A549 (cell line): Measurements from ENCODE around the gene SLC39A11. TPM values are rescaled to one million over a fixed set of nuclear protein-coding genes. Genes with fewer than 3 reads are reported as not detected.

ENCODE experiments used
- ATAC-seq, 2 experiments: fragments of 200-7000 bp in 1 of 2; fragments of >200 bp in 1 of 2; cut with Nextera tagmentation in 1 of 2; cut with Tn5 transposase in 1 of 2; 3 replicates each; pipeline versions ENCODE4 v1.8.0 to v1.9.1; 2018 to 2020; ENCODE audit warnings: mild to moderate bottlenecking in 1 of 2, moderate library complexity in 1 of 2
- CTCF ChIA-PET: fragments of 300-600 bp; sonication (Branson Sonifier 250); formaldehyde crosslinking; extraction: SDS; loops from one replicate; lab custom pipeline; 2021; ENCODE audit warnings: antibody characterized with exemption, inconsistent platforms; lab: Yijun Ruan, JAX
- POLR2A ChIA-PET: fragments of 350-600 bp; formaldehyde crosslinking; extraction: SDS; loops from one replicate; lab custom pipeline; 2021; ENCODE audit warnings: antibody characterized with exemption, inconsistent platforms; lab: Yijun Ruan, JAX
- DNase-seq, 2 experiments: peaks; one replicate each; pipeline versions ENCODE4 v3.0.0 to v3.0.0-alpha.2; 2011 to 2016; ENCODE audit warnings: low read depth in 1 of 2, low spot score in 1 of 2
- FAIRE-seq: peaks from 2 replicates; lab custom pipeline; 2011; peaks lifted over from hg19 to GRCh38; lab: Jason Lieb, UNC
- H3K27ac ChIP-seq, 2 experiments: fragments of >200 bp; sonication (Bioruptor Twin); formaldehyde crosslinking; 3 replicates each; pipeline ENCODE4 v1.5.1; 2016 to 2017
- H3K4me1 ChIP-seq: fragments of >200 bp; sonication (Bioruptor Twin); formaldehyde crosslinking; 3 replicates; pipeline ENCODE4 v1.6.1; 2016
- H3K4me2 ChIP-seq: fragments of >200 bp; sonication (Bioruptor Twin); formaldehyde crosslinking; 3 replicates; pipeline ENCODE4 v1.6.1; 2016
- H3K4me3 ChIP-seq: fragments of >200 bp; sonication (Bioruptor Twin); formaldehyde crosslinking; 3 replicates; pipeline ENCODE4 v1.5.1; 2016
- H3K9me3 ChIP-seq: fragments of >200 bp; sonication (Bioruptor Twin); formaldehyde crosslinking; 3 replicates; pipeline ENCODE4 v1.6.1; 2016
- CBX8 ChIP-seq: fragments of 200-600 bp; sonication (generic); IDR thresholded peaks from 2 replicates; pipeline ENCODE4 v1.6.1; 2016
- CEBPB ChIP-seq, 2 experiments: fragments of >200 bp in 1 of 2; sonication (Bioruptor Twin) in 1 of 2; formaldehyde crosslinking in 1 of 2; IDR thresholded peaks; 2 replicates each; pipeline ENCODE4 v1.6.1; 2012 to 2016
- CHD2 ChIP-seq: fragments of 150-350 bp; IDR thresholded peaks from 2 replicates; pipeline ENCODE4 v1.6.1; 2014; ENCODE audit warnings: low read length; ENCODE audit not compliant: partially characterized antibody
- EHF ChIP-seq: fragments of 250-450 bp; sonication (Bioruptor Pico); IDR thresholded peaks from 2 replicates; pipeline ENCODE4 v1.5.0; 2020; ENCODE audit warnings: mild to moderate bottlenecking
- EP300 ChIP-seq, 2 experiments: fragments of >200 bp; sonication (Bioruptor Twin); formaldehyde crosslinking; IDR thresholded peaks; 2 replicates in 1 of 2; 3 replicates in 1 of 2; pipeline ENCODE4 v1.6.1; 2016 to 2017
- HOXA7 ChIP-seq: fragments of 250-450 bp; sonication (Bioruptor Pico); IDR thresholded peaks from 2 replicates; pipeline ENCODE4 v1.5.0; 2020; ENCODE audit warnings: mild to moderate bottlenecking, moderate library complexity
- KDM1A ChIP-seq: fragments of 200-600 bp; sonication (generic); IDR thresholded peaks from 2 replicates; pipeline ENCODE4 v1.6.1; 2016; ENCODE audit warnings: low read depth, mild to moderate bottlenecking
- KDM5A ChIP-seq: fragments of 200-600 bp; sonication (generic); IDR thresholded peaks from 2 replicates; pipeline ENCODE4 v1.6.1; 2016; ENCODE audit warnings: antibody characterized with exemption, mild to moderate bottlenecking
- MAZ ChIP-seq: fragments of 150-350 bp; IDR thresholded peaks from 2 replicates; pipeline ENCODE4 v1.6.1; 2014; ENCODE audit warnings: antibody characterized with exemption, low read depth, low read length, borderline replicate concordance
- MYC ChIP-seq: IDR thresholded peaks from 2 replicates; pipeline ENCODE4 v1.6.1; 2012; ENCODE audit warnings: mild to moderate bottlenecking, inconsistent platforms, low read length, improper control_type of control experiment, borderline replicate concordance
- NFE2L2 ChIP-seq: fragments of 150-350 bp; conservative IDR thresholded peaks from 2 replicates; pipeline ENCODE4 v1.6.1; 2014; ENCODE audit warnings: low read length
- RNF2 ChIP-seq: fragments of 200-600 bp; sonication (generic); IDR thresholded peaks from 2 replicates; pipeline ENCODE4 v1.6.1; 2016; ENCODE audit warnings: low read depth, mild to moderate bottlenecking, antibody characterized with exemption, moderate library complexity, borderline replicate concordance
- ZSCAN20 ChIP-seq: fragments of 250-450 bp; sonication (Bioruptor Pico); IDR thresholded peaks from 2 replicates; pipeline ENCODE4 v1.8.0; 2022; ENCODE audit warnings: mild to moderate bottlenecking, moderate library complexity
- WGBS: methylation state at CpG from one replicate; pipeline ENCODE4 v1.1.6; 2017; ENCODE audit errors: missing lambda C conversion rate; 5-methylcytosine and 5-hydroxymethylcytosine counted together
- polyA plus RNA-seq, 4 experiments: library from polyadenylated mRNA; depleted of rRNA in 3 of 4; stranded (reverse); fragments of >200 nt; fragmentation: RNase III in 1 of 4; extraction: RNeasy Plus Mini Kit Qiagen cat#74134 plus additional on column Dnase treatment in 1 of 4; gene quantifications; 2 replicates in 3 of 4; 3 replicates in 1 of 4; pipeline ENCODE4 v1.2.3, GENCODE V29; 2011 to 2017
- TF ChIP-seq, protein P1 (sequence below): fragments of >200 bp; sonication (Bioruptor Twin); formaldehyde crosslinking; IDR thresholded peaks from 2 replicates; pipeline ENCODE4 v1.6.1; 2016
- TF ChIP-seq, protein P2 (sequence below): fragments of 150-350 bp; IDR thresholded peaks from 2 replicates; pipeline ENCODE4 v1.6.1; 2014; ENCODE audit warnings: low read depth, mild to moderate bottlenecking, low read length
- TF ChIP-seq, protein P3 (sequence below): IDR thresholded peaks from 2 replicates; pipeline ENCODE4 v1.6.1; 2012; ENCODE audit warnings: low read depth, borderline replicate concordance

Gene SLC39A11
- polyA plus RNA-seq, 2 of the 4 experiments (the other 2 are of a cell fraction), result 18.4 to 25.2 TPM

DNA sequence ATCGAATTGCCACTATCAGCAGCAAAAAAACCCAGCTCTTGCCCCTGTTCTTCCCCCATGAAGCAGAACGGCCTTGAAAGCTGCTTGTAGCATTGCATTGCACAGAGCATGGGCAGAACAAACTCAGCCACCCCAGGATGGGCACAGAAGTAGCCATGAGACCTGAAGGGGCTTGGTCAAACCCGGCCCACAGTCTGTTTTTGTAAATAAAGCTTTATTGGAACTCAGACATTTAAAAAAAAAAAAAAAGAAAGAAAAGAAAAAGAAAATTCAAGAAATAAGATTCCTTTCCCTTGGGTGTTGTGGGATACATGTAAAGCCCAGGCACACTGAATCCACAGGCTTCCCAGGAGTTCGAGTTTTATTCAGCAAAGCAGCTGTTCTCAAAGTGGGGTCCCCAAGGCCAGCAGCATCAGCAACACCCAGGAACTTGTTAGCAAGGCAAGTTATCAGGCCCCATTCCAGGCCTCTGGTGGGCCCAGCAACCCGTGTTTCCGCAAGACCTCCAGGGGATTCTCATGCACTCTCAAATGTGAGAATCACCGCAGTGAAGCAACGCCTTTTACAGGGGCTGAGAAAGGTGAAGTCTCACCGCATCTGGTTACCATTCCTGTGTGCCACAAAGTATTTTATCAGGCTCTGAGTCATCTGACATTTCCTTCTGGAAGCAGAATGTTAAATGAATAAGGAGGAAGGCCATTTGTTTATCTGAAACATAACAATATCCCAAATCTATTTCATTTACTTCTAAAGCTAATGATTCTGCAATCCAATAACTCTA is 108.2 kb downstream of the SLC39A11 start:
- FAIRE-seq (no peak), DNase-seq (no peak), ATAC-seq (no peak)
- ChIA-PET POLR2A (no interaction called here), CTCF (interaction anchor here (0.6 to 3.5 kb wide), 13 partner anchors 10 to 427 kb away, joined by 3 to 43 read pairs (median 3); no protein-coding TSS in a partner anchor)
- Histone ChIP-seq H3K4me1 (peaks cover 36% of the 10 kb centered on the region), H3K4me2 (no peak overlapping the region), H3K4me3 (no peak overlapping the region), H3K9me3 (no peaks in the 10 kb centered on the region), H3K27ac (peak overlapping the region in 1 of 2 experiments; percentile 36; a peak in 2 of 6 replicates)
- 77% methylated on average over 9 of the region's 9 CpGs for WGBS
- TF ChIP-seq, protein P1, sequence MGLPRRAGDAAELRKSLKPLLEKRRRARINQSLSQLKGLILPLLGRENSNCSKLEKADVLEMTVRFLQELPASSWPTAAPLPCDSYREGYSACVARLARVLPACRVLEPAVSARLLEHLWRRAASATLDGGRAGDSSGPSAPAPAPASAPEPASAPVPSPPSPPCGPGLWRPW, result no peak
- TF ChIP-seq RNF2 (no peak), EHF (CRISPR knock-in tag) (no peak), CHD2 (no peak), KDM1A (no peak), KDM5A (no peak), ZSCAN20 (CRISPR knock-in tag) (no peak), CEBPB (IDR thresholded peaks at IDR 0.05) (no peak), MAZ (no peak), EP300 (IDR thresholded peaks at IDR 0.05) (no peak), NFE2L2 (no peak)

DNA sequence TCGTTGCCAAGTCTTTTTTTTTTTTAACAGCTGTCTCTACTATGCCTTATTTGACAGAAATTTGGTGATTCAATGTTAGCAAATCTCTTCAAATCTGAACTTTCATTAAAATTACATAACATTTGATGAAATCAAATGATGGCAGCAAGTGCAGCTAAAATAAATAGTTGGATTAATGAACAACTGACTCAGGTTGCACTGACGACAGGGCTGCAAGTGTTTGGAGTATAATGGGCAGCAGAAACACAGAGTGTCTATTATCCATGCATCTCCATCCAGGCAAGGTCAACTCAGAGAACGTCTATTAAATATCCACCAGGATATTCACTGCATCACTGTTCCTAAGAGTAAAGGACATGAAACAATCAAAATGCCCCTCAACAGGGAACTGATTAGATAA is 109.8 kb downstream of the SLC39A11 start:
- ChIA-PET CTCF (interaction anchor here (1.2 to 1.6 kb wide), 2 partner anchors 8 to 257 kb away, joined by 4 to 5 read pairs; no protein-coding TSS in a partner anchor), POLR2A (no interaction called here)
- no peak for DNase-seq
- Histone ChIP-seq H3K4me1 (peaks cover 44% of the 10 kb centered on the region), H3K4me2 (peak overlapping the region; percentile 49), H3K9me3 (no peaks in the 10 kb centered on the region), H3K27ac (no peak overlapping the region), H3K4me3 (no peak overlapping the region)
- no peak for ATAC-seq
- FAIRE-seq, result peak; percentile 51
- TF ChIP-seq MYC, result no peak
- WGBS, result 18% methylated on average over 3 of the region's 3 CpGs

DNA sequence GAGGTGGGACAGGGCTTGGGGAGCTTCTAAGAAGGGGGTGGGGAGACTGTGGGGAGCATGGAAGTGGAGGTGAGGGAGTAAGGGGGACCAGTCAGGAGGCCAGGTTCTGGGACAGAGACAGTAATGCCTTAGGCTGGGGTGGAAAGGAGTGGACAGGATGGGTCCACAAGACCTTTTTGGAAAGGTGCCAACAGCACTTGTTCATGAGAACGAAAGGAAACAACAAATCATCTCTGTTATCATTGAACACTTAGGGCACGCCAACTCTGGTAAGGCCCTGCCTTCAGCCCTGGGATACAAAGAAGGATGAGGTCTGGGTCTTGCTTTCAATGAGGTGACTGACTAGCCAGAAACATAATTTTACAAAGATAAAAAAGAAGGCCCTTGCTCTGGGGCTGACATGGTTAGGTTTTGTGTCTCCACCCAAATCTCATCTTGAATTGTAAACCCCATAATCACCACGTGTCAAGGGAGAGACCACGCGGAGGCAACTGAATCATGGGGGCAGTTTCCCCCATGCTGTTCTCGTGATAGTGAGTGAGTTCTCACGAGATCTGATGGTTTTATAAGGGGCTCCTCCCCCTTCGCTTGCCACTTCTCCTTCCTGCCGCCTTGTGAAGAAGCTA is 113.8 kb downstream of the SLC39A11 start:
- H3K27ac ChIP-seq, result peak overlapping the region in 1 of 2 experiments; percentile 3; a peak in 1 of 6 replicates

More for the DNA sequence above, 113.8 kb downstream of the SLC39A11 start:
- FAIRE-seq (no peak), DNase-seq (no peak)
- ChIA-PET CTCF (interaction anchor here (1.8 kb wide), 1 partner anchor 422 kb away, joined by 5 read pairs; no protein-coding TSS in a partner anchor), POLR2A (no interaction called here)
- Histone ChIP-seq H3K4me3 (no peak overlapping the region), H3K4me1 (peaks cover 57% of the 10 kb centered on the region)
- 94% methylated on average over 9 of the region's 9 CpGs for WGBS
- no peak for TF ChIP-seq CBX8
- TF ChIP-seq, protein P2, sequence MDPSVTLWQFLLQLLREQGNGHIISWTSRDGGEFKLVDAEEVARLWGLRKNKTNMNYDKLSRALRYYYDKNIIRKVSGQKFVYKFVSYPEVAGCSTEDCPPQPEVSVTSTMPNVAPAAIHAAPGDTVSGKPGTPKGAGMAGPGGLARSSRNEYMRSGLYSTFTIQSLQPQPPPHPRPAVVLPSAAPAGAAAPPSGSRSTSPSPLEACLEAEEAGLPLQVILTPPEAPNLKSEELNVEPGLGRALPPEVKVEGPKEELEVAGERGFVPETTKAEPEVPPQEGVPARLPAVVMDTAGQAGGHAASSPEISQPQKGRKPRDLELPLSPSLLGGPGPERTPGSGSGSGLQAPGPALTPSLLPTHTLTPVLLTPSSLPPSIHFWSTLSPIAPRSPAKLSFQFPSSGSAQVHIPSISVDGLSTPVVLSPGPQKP, result no peak
- TF ChIP-seq, protein P3, sequence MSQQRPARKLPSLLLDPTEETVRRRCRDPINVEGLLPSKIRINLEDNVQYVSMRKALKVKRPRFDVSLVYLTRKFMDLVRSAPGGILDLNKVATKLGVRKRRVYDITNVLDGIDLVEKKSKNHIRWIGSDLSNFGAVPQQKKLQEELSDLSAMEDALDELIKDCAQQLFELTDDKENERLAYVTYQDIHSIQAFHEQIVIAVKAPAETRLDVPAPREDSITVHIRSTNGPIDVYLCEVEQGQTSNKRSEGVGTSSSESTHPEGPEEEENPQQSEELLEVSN, result no peak
- TF ChIP-seq KDM1A, result no peak
- TF ChIP-seq RNF2, result no peak
- no peak for TF ChIP-seq HOXA7 (CRISPR knock-in tag)
- TF ChIP-seq, all 56 proteins: peak for 0
- no peak for ATAC-seq
- Histone ChIP-seq H3K9me3 (peaks cover 4% of the 10 kb centered on the region; the same call in 1 of the 3 replicates), H3K4me2 (no peak overlapping the region)
